HCT116 (cell line): ENCODE data around the gene PNMA3. TPM values are rescaled to one million over a fixed set of nuclear protein-coding genes. Genes with fewer than 3 reads are reported as not detected.
"Not testable (repeated sequence)": the region's sequence is repeated elsewhere in the genome, so short reads cannot be mapped to it uniquely, and the experiment has no call there.

Experiments used
- ATAC-seq: fragments of 200-7000 bp; cut with Tn5 transposase; 2 replicates; pipeline ENCODE4 v1.9.1; 2020; ENCODE audit warnings: mild to moderate bottlenecking, moderate library complexity
- BruUV-seq: library from RNA; stranded (reverse); fragments of 400-500 nt; replicated peaks from 2 replicates; lab custom pipeline; 2021; lab: Mats Ljungman, UMichigan
- CTCF ChIA-PET: fragments of 300-600 bp; sonication (Branson Sonifier 250); formaldehyde crosslinking; loops from one replicate; lab custom pipeline; 2021; ENCODE audit warnings: antibody characterized with exemption; lab: Charles Lee
- POLR2A ChIA-PET: fragments of 300-600, 350-600 bp; sonication (Branson Sonifier 250); formaldehyde crosslinking; loops from one replicate; lab custom pipeline; 2021; ENCODE audit warnings: antibody characterized with exemption; lab: Charles Lee
- RAD21 ChIA-PET, 2 experiments: fragments of 300-600 bp; sonication (Branson Sonifier 250); formaldehyde crosslinking; loops; one replicate each; lab custom pipeline; 2023; ENCODE audit warnings: low total read pairs in 2 of 2; ENCODE audit not compliant: uncharacterized antibody in 2 of 2, unreplicated experiment in 2 of 2, low non-redundant PET in 1 of 2; lab: Charles Lee
- DNase-seq: peaks from one replicate; pipeline ENCODE4 v3.0.0-alpha.2; 2010; ENCODE audit warnings: low read depth, low spot score
- H2AFZ ChIP-seq: fragments of 200-600 bp; shearing (Covaris generic), sonication (generic); 2 replicates; pipeline ENCODE4 v1.6.1; 2017; ENCODE audit warnings: low read depth, mixed run types, mixed read lengths, antibody characterized with exemption, low read length; ENCODE audit not compliant: poor library complexity, severe bottlenecking
- H3K27ac ChIP-seq: 2 replicates; pipeline ENCODE4 v1.5.1; 2012; ENCODE audit warnings: low read depth, low read length
- H3K27me3 ChIP-seq: fragments of 200-600 bp; sonication (generic); 2 replicates; pipeline ENCODE4 v1.6.1; 2016; ENCODE audit warnings: mixed run types, low read length, mixed read lengths; ENCODE audit not compliant: insufficient read depth
- H3K36me3 ChIP-seq, 2 experiments: fragments of 200-500 bp in 1 of 2; fragments of 200-600 bp in 1 of 2; sonication (Bioruptor generic) in 1 of 2; sonication (generic) in 1 of 2; 2 replicates each; pipeline versions ENCODE4 v1.5.1 to v1.6.1; 2014 to 2016; ENCODE audit warnings: low read length in 2 of 2, inconsistent platforms in 1 of 2, mixed read lengths in 1 of 2, mixed run types in 1 of 2; ENCODE audit not compliant: insufficient read depth in 2 of 2, control insufficient read depth in 1 of 2
- H3K4me1 ChIP-seq, 2 experiments: fragments of 200-600 bp in 1 of 2; sonication (generic) in 1 of 2; 2 replicates each; pipeline versions ENCODE4 v1.5.1 to v1.6.1; 2012 to 2017; ENCODE audit warnings: low read length in 2 of 2, inconsistent platforms in 1 of 2, mild to moderate bottlenecking in 1 of 2, mixed read lengths in 1 of 2, mixed run types in 1 of 2, moderate library complexity in 1 of 2; ENCODE audit not compliant: insufficient read depth in 2 of 2, control insufficient read depth in 1 of 2
- H3K4me2 ChIP-seq: fragments of 200-600 bp; sonication (generic); 2 replicates; pipeline ENCODE4 v1.6.1; 2017; ENCODE audit warnings: mixed run types, low read length, mixed read lengths
- H3K4me3 ChIP-seq, 2 experiments: fragments of 200-600 bp in 1 of 2; sonication (generic) in 1 of 2; replicated peaks in 1 of 2; 2 replicates each; pipeline ENCODE4 v1.5.1; 2011 to 2016; ENCODE audit warnings: low read length in 2 of 2, control low read depth in 1 of 2, low read depth in 1 of 2, mild to moderate bottlenecking in 1 of 2, mixed read lengths in 1 of 2, mixed run types in 1 of 2
- H3K79me2 ChIP-seq: fragments of 200-600 bp; sonication (generic); 2 replicates; pipeline ENCODE4 v1.6.1; 2017; ENCODE audit warnings: mild to moderate bottlenecking, mixed run types, low read length, moderate library complexity, mixed read lengths; ENCODE audit not compliant: insufficient read depth
- H3K9ac ChIP-seq: fragments of 200-600 bp; sonication (generic); 2 replicates; pipeline ENCODE4 v1.6.1; 2016; ENCODE audit warnings: low read length, mixed read lengths
- H3K9me2 ChIP-seq: fragments of 200-600 bp; sonication (generic), shearing (Covaris generic); 2 replicates; pipeline ENCODE4 v1.6.1; 2017; ENCODE audit warnings: mixed run types, mild to moderate bottlenecking, moderate library complexity; ENCODE audit not compliant: insufficient read depth
- H3K9me3 ChIP-seq, 2 experiments: fragments of 200-500 bp in 1 of 2; fragments of 200-600 bp in 1 of 2; sonication (Bioruptor generic) in 1 of 2; sonication (generic) in 1 of 2; 2 replicates each; pipeline ENCODE4 v1.6.1; 2014 to 2017; ENCODE audit warnings: low read length in 2 of 2, mixed read lengths in 2 of 2, inconsistent platforms in 1 of 2, low read depth in 1 of 2, mild to moderate bottlenecking in 1 of 2, mixed run types in 1 of 2, moderate library complexity in 1 of 2; ENCODE audit not compliant: control insufficient read depth in 1 of 2, insufficient read depth in 1 of 2
- H4K20me1 ChIP-seq: fragments of 200-600 bp; sonication (generic), shearing (Covaris generic); 2 replicates; pipeline ENCODE4 v1.6.1; 2017; ENCODE audit warnings: mixed run types, mild to moderate bottlenecking, moderate library complexity; ENCODE audit not compliant: insufficient read depth
- ATF3 ChIP-seq: IDR thresholded peaks from 2 replicates; pipeline ENCODE4 v1.6.1; 2012
- EGR1 ChIP-seq: IDR thresholded peaks from 2 replicates; pipeline ENCODE4 v1.6.1; 2012; ENCODE audit warnings: low read depth
- POLR2A ChIP-seq: IDR thresholded peaks from 2 replicates; pipeline ENCODE4 v1.7.0; 2011; ENCODE audit warnings: borderline replicate concordance; ENCODE audit not compliant: insufficient read depth, insufficient read length; ENCODE audit errors: extremely low read depth
- SRF ChIP-seq: IDR thresholded peaks from 2 replicates; pipeline ENCODE4 v1.6.1; 2012; ENCODE audit warnings: low read depth
- TCF7L2 ChIP-seq: IDR thresholded peaks from 2 replicates; pipeline ENCODE4 v1.7.0; 2011; ENCODE audit warnings: borderline replicate concordance, inconsistent platforms; ENCODE audit not compliant: insufficient read depth, insufficient read length; ENCODE audit errors: extremely low read depth
- YY1 ChIP-seq: IDR thresholded peaks from 2 replicates; pipeline ENCODE4 v1.6.1; 2011; ENCODE audit warnings: low read length, low read depth, moderate library complexity, mild to moderate bottlenecking; ENCODE audit not compliant: insufficient replicate concordance; ENCODE audit errors: extremely low read depth
- intact Hi-C: fragments of 100-400 bp; cut with micrococcal nuclease; formaldehyde crosslinking; loops from 2 replicates; pipeline ENCODE4 v1.10.0; 2022
- total RNA-seq: library from RNA; stranded (reverse); gene quantifications from one replicate; pipeline ENCODE4 v1.2.1, GENCODE V29; 2021; ENCODE audit not compliant: unreplicated experiment
- TF ChIP-seq, protein P1 (sequence below): IDR thresholded peaks from 2 replicates; pipeline ENCODE4 v1.6.1; 2012

Gene PNMA3
- total RNA-seq, 1 experiment from 2014 or later: not detected

GRCh38 chrX:153102418-153102817 lies 46.1 kb downstream of the PNMA3 start (continued):
- no peak for TF ChIP-seq TCF7L2
- no peak for TF ChIP-seq ATF3
- no peak for TF ChIP-seq SRF
- TF ChIP-seq EGR1: no peak
- TF ChIP-seq POLR2A: no peak
- no peak for TF ChIP-seq YY1
- TF ChIP-seq, protein P1, sequence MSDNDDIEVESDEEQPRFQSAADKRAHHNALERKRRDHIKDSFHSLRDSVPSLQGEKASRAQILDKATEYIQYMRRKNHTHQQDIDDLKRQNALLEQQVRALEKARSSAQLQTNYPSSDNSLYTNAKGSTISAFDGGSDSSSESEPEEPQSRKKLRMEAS: no peak
- TF ChIP-seq, all 23 proteins: peak for 0

- CTCF ChIA-PET, POLR2A ChIA-PET, RAD21 ChIA-PET: not testable (repeated sequence)
These were observed 48.7 kb downstream of the PNMA3 start for GRCh38 chrX:153104959-153105358.

GRCh38 chrX:153106092-153106801 lies 50.0 kb downstream of the PNMA3 start:
- RAD21 ChIA-PET, H3K9me2 ChIP-seq, DNase-seq, H3K27ac ChIP-seq, ATAC-seq, H3K9me3 ChIP-seq, H2AFZ ChIP-seq, H3K4me2 ChIP-seq, H3K4me1 ChIP-seq, intact Hi-C loops, BruUV-seq, H3K79me2 ChIP-seq, H3K4me3 ChIP-seq, H3K9ac ChIP-seq, POLR2A ChIA-PET, H4K20me1 ChIP-seq, H3K36me3 ChIP-seq, H3K27me3 ChIP-seq, CTCF ChIA-PET: not testable (repeated sequence)

More at GRCh38 chrX:153104959-153105358, 48.7 kb downstream of the PNMA3 start:
- H4K20me1 ChIP-seq, H3K27ac ChIP-seq, BruUV-seq, H3K79me2 ChIP-seq, H3K9me3 ChIP-seq, H3K4me3 ChIP-seq, H3K9ac ChIP-seq, H3K4me2 ChIP-seq, intact Hi-C loops, H3K27me3 ChIP-seq, ATAC-seq, H3K4me1 ChIP-seq, H3K9me2 ChIP-seq, H3K36me3 ChIP-seq, H2AFZ ChIP-seq, DNase-seq: not testable (repeated sequence)

Other genes with a start within 250 kb of the PNMA3 start
- 20.9 TPM for gene CETN2, start 225.7 kb upstream of the PNMA3 start, total RNA-seq
- 22.1 TPM for gene NSDHL, start 225.4 kb upstream of the PNMA3 start, total RNA-seq
- 15.8 TPM for gene ZNF185, start 158.4 kb upstream of the PNMA3 start, total RNA-seq
- not detected for gene PNMA5, start 62.4 kb upstream of the PNMA3 start, total RNA-seq
- not detected for gene PNMA6A, start 16.0 kb downstream of the PNMA3 start, total RNA-seq
- gene MAGEA1, start 122.8 kb downstream of the PNMA3 start, total RNA-seq: not detected